NCI-H2227 (cell line): ENCODE data around the gene PIEZO2.

Experiments
- DNase-seq: peaks from one replicate; lab custom pipeline; 2025; ENCODE audit not compliant: unreplicated experiment; lab: John Stamatoyannopoulos, UW

PIEZO2 gene

DNA sequence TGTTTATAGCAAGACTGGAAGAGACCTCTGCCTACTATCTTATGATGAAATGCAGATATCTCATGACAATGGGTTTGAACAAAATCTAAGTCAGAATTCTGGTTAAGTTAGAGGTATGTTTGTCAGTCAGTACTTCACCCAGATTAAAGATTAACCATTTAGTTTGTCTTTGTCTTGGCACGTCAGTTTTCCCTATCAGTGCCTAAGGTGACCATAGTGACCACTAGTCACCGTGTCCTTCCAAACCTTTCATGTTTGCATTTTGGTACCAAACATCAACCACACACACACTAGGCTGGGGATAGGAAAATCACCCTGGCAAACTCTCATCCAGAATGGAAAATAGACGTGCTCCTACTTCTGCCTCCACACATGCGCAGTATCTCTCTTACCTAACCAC lies 248.9 kb downstream of the PIEZO2 start:
- DNase-seq, result no peak

DNA sequence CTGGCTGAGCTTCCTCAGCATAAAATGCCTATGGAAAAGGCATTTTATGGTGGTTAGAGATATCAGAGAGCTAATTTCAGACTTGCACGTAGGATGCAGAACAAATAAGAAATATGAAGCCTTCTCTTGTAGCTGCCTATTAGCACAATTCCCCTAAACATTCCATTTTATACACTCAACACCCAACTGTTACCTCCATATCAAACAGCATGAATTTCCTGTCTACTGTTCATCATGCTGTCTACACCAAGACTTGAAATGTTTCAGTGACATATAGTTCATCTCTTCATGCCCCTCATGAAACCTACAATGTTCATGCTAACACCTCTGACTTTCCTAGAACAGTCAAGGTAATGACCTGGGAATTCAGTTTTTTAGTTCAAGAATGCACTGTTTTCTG lies 249.9 kb downstream of the PIEZO2 start:
- DNase-seq, result no peak

DNA sequence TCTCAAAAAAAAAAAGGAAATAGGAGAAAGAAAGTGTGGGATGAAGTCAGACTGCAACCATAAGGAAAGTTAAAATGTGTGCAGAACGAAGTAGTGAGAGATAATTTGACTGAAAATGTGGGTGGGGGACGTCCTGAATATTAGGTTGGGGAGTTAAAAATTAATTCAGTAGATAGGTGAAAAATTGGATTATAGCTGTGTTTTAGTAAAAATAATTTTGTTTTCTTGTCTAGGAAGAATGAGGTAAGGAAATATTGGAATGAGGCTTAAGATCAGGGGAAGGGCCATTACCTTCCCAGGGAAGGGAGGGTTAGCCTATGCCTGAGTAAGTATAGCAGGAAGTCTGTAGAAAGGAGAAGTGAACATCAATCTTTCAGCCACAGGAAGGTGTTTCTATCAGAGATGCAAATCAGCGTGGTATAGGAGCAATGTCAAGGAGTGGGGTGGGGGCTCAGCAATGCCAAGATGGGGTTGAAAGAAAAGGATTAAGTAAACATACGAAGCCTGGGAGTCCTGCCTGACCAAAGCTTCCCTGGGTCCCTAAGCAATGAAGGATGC lies 250.9 kb downstream of the PIEZO2 start:
- no peak for DNase-seq

DNA sequence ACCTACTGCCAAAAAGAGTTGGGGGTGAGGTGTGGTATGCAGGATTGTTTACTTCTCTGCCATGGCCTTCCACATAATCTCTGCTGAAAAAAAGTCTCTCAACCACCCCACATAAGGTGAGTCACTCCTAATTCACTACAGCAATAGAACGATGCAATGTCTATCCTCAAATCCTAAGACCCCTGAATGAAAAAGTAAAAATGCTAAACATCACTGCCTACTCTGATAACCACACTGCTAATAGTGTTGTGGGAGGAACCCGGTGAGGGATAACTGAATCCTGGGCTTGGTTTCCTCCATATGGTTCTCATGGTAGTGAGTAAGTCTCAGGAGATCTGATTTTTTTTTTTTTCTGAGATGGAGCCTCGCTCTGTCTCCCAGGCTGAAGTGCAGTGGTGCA lies 252.5 kb downstream of the PIEZO2 start:
- no peak for DNase-seq

DNA sequence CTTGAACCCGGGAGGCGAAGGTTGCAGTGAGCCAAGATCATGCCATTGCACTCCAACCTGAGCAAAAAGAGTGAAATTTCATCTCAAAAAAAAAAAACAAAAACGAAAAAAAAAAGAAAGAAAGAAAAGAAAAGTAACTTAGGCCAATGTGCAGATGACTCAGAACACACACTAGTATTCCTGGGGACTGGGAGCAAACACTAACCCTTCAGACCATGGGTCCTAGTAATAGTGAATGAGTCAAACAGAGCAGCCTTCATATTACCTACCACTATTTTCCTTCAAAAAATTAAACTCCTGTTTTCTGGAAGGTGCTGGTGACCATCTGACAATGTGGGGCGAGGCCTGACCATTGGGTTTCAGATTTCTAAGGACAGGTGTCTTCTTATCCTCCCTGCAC lies 253.4 kb downstream of the PIEZO2 start:
- DNase-seq, result no peak

DNA sequence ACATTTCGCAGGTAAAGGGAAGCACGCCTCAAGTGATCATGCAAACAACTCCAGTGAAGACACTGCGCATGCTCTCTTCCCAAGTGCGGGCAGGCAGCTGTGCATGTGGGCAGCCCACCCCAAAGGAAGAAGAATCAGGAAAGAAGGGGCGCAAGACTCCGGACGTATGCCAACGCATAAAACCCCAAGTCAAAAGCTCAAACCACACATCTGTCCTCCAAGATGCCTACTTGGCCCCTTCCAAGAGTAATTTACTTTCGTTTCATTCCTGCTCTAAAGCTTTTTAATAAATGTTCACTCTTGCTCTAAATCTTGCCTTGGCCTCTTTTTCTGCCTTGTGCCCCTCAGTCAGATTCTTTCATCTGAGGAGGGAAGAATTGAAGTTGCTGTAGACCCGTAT lies 254.9 kb downstream of the PIEZO2 start:
- no peak for DNase-seq

DNA sequence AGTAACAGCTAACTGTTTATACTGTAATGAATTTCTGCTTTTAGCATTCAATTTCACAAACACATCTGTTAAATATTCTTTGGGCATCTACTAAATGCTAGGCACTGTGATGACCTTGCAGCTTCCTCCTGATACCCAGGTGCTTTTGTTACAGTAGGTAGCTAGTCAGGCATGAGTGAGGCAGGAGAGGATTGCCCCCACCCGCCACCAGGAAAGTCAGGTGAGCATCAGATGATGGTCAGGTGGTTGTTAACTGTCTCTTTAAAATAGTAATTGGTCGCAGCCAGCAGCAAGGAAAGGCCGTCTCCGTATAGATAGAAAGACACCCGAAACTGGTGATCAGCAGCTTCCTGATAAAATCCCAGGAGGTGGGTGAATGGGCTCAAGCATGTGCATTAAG lies 255.6 kb downstream of the PIEZO2 start:
- DNase-seq, result no peak

DNA sequence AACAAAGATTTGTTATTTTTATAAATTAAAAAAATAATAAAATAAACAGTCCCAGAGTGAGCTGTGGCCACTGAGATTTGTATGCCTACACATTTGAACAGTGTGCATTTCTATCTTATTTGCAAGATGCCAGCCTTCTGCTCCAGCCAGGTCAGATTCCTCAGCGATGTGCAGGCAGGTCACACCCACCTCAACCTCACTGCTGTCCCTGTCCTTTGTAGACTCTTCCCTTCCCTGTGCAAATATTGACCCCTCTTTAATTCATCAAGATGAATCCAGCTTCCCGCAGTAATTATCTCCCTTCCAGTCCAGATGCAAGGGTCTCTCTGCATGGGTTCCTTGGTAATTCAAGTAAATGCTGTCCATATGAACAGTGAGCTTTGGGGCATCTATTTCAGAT lies 256.2 kb downstream of the PIEZO2 start:
- no peak for DNase-seq

DNA sequence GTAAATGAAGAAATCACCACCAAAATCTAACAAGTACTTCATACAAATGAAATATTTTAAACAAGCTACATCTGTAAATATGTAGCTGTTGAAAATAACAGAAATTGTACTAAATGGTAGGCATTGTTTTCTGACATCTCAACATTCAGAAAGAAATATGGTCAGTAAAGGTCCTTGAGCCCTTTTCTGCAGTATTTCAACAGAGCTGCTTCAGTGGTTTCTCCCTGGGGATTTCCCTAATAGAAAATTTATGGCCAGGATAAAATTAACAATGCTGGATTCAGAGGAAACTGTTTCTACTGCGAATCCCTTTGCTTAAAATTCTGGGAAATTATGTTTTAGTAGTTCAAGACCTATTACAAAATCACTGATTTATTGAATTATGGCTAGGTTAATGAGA lies 256.6 kb downstream of the PIEZO2 start:
- DNase-seq, result no peak

DNA sequence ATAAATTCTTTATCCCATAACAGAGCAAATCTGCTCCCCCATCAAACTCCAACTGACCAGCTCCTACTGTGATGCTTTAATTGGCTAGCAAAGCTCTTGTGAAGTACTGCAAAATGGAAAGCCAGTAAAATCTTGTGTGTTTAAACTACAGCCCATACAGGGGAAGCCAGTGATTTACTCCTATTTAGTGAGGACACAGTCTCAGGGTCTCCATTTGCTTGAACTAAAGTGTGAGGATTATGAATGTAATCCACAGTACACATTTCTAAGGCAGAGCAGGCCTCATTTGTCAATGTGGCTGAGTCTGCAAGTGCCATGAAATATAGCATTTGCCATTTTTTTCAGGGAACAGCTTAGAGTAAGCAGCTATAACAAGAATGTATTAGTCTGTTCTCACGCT lies 259.3 kb downstream of the PIEZO2 start:
- DNase-seq, result no peak

DNA sequence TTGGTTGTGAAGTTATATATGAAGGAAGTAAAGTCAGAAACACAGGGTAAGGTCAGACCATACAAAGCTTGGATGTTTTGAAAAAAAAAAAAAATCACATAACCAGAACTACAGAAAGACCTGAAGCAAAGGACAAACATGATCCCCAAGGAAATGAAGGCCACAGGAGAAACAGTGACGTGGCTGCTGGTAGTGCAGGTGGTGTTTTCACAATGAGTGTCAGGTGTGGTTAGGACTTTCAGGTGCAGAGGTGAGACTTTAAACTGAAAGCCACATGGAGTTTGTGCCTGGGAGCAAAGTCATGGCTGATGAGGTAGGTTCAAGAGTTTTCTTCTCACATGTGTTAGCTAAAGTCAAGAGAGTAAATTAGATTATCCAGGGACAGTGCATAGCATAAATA lies 270.7 kb downstream of the PIEZO2 start:
- DNase-seq, result no peak

DNA sequence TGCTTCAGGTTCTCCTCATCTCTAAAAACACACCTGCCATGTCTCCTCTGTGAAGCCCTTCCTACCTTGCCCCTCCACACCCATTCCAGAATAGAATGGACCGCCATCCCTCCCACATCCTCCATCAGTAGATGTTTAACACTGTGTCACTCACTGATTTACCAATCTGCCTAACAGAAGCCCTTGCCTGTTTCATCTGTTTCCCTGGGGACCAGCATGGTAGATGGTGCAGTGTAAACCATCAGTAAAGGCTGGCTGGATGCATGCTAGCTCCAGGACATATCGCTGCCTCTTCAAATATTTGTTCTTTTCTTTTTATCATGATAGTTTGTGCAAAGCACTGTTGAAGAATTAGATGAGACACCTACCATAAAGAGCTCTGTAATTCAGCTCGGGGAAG lies 271.4 kb downstream of the PIEZO2 start:
- no peak for DNase-seq

DNA sequence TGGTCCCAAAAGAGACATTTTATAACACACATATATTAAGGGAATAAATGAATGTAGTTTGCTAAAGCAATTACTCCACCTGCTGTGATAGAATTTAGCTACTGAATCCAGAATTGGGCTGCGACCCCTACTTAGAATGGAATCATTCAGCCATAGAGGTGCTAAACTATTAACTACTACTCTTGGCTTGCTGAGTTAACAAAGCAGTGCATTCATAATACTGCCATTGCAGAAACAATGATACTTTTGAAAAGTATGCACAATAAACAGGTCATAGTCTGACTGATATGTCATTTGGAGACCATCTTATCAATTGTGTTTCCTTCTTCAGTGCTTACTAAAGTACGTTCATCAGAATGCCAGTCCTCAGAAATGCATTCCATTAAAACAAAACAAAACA lies 273.6 kb downstream of the PIEZO2 start:
- no peak for DNase-seq

DNA sequence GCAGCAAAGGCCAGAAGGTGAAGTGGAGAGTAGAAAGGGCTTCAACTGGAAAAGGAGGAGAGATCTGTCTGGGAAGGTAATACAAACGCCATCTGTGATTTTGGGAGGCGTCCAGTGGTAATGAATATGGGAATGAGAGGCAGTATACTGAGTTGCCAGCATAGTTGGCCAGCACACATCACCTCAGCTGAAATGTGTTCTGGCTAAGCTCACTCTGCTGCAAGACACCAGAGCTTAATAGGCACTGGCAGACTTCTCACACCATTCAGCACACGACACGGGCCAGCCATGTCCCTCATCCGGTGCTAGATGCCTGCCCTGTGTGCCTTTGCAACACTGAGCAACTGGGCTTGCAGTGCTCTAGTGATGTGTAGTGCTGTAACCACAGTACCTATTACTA lies 277.1 kb downstream of the PIEZO2 start:
- DNase-seq, result no peak

DNA sequence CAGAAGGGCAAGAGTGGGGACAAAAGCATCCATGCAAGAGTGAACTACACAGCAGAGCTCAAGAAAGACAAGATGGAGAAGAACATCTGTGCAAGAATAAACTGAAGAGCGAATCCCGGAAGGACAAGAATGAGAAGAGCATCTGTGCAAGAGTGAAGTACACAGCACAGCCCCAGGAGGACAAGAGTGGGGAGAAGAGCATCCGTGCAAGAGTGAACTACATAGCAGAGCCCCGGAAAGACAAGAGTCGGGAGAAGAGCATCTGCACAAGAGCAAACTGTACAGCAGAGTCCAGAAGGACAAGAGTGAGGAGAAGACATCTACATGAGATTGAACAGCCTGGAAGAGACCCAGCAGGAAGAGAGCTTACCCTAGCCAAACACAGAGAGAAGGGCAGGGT lies 284.6 kb downstream of the PIEZO2 start:
- no peak for DNase-seq

DNA sequence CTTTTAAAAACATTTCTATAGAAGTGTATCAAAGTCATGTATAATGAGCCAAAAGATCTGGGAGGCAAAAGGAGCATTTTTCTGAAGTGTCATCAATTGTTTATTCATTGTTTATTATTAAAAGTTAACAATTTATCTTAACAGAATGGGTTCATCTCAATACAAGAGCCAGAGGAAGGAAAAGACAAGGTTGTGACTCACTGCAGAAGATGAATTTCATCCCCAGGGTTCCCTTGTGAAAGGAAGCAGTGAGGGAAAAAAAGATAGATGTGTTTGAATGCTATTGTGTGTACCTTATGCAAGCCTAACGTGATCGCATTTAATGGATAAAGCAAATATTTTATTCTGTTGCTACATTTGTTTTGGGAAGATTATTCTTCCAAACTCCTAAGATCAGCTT lies 286.3 kb downstream of the PIEZO2 start:
- DNase-seq, result no peak

DNA sequence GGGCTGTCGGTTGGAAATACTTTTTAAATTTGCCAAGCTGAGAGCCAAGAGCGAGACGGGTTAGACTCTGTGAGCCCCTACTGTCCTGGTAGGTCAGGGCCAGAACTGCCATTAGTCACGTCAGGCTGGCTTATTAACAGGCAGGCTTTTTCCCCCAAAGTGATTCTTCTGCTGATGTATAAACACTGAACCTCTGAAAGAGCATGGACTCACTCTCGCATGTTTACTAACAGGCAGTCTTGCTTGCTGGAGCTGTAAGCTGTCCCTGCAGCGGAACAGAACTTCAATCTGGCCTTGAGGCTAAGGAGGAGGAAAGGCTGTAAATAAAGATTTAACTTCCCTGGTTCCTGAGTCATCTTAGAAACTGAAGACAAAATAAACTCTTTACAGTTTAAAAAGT lies 288.4 kb downstream of the PIEZO2 start:
- no peak for DNase-seq

DNA sequence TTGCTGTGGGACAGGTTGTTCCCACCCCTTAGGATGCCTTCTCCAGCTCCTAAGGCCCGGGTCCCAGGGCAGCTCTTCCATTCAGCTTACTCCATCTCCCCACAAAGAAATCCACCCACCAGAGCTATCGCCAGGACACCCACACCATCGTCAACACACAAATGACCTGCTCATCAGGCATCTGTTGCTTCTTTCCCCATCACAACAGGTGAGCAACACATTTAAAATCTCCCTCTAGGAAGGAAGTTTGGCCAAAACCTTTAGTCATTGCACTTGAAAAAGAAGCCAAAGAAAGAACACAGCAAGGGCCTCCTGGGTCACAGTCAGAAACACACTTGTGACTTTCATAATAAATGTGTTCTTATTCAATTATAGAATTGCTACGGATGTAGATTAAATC lies 289.0 kb downstream of the PIEZO2 start:
- no peak for DNase-seq

DNA sequence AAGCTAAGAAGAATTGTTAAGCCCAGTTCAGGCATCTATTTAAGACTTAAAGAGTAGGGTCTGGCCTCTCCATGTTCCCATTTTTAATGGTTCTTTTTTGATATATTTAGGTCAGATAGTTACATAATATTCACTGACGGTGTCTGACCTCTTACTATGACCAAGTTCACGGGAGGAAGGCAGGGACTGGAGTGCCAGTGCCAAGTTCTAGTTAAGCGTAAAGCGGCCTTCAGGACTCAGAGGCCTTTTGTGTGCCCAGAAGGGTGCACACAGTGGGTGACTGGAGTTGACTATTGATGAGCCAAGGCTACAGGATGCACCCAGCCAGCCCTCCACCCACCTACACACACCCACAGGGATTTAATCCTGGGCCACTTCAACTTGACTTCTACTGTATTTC lies 290.9 kb downstream of the PIEZO2 start:
- no peak for DNase-seq

DNA sequence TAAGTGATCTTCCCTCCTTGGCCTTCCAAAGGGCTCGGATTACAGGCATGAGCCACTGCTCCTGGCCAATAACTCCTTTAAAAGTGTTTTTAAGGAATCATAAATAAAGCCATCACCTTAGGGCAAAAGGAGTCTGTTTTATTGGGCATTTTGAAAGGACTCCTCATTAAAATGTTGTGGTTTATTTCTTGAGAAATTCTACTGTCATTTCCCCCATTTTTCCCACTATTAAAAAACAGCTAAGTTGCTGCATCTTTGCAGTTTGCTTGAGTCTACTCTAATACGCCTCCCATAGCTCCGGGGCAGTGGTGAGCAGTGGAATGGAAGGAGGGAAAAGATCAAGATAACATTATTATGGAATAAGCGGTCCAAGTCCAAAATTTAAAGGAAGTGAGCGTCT lies 293.2 kb downstream of the PIEZO2 start:
- DNase-seq, result no peak

DNA sequence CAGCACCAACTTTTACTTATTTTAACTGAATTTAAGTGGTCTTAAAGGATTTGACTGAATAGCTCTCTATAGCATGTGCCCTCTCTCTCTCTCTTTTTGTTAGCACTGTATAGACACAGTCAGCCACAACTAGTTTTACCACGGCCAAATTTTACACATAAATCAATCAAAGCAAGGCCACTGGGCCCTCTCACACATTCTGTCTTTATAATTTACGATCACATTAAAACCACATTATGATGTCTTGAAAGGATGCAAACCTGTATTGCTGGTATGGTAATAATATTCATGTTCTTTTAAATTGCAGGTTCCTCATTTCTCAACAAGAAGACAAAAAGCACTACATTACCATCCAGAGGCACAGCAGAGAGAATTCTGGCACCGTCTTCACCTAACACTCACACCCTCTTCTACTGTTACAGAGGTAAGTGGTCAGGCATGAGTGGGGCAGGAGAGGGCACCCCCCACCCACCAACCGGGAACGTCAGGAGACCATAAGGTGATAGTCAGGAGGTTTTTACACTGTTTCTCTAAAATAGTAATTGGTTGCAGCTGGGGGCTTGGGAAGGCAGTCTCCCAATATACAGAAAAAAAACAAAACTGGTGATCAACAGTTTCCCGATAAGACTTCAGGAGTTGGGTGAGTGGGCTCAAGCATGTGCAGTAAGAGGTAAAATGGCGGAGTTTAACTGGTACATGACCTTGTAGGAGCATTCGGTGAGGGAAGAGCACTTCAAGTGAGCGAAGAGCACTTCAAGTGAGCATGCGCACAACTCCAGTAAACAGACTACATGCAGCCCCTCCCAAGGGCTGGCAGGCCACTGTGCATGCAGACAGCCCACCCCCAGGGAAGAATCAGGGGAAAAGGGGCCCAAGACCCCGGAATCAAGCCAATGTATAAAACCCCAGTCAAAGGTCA lies 296.7 kb downstream of the PIEZO2 start:
- DNase-seq, result no peak

DNA sequence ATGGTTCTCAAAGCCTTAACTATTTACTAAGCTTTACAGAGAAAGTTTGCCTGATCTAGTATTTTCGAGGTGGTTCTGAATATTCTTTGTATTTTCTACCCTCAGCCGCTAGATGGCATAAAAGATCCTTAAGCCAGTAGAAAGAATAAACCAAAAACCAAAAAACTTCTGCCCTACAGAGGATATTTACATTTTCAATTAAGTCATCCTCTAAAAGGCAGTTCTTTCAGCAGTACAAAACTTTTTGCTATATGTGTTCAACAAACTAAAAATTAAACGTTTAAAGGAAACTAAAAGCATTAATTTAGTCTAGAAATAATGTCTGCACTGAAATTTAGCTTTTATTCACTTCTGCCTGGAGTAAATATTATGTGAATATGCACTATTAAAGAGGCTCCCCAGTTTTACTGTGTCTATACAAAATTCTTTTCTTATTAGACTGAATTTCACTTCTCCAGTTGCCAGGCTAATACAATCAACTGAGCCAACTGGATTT lies 297.5 kb downstream of the PIEZO2 start:
- DNase-seq, result peak; percentile 32

DNA sequence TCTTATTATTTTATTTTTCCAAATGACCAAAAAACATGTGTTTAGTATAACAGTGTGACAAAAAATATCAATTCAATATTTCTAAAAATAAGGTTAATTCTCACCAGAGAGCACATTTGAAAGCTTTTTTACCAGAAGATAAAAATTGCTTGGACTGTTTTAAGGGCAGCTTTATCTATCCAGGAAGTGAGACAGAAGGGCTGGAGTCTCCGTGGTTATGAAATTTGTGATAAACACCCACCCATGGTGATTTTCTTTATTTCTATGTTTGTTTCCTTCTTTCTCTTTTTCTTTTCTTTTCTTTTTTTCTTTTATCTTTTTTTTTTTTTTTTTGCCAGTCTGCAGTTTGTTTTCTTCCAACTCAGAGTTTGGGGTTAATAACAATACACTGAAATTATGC lies 298.5 kb downstream of the PIEZO2 start:
- no peak for DNase-seq
